Left kidney (tissue), 2 donors: ENCODE measurements around the gene ASB4. TPM values are rescaled to one million over a fixed set of nuclear protein-coding genes. Genes with fewer than 3 reads are reported as not detected.
A peak's percentile ranks its signal among the peaks of the same experiment; 100 is the strongest.

Source experiments
- DNase-seq: peaks from one replicate; pipeline ENCODE4 v3.0.0-alpha.2; 2013
- polyA plus RNA-seq: library from polyadenylated mRNA; unstranded; fragments of 120-200 nt; gene quantifications from one replicate; pipeline ENCODE4 v1.2.1, GENCODE V29; 2013; ENCODE audit not compliant: insufficient read length

Gene ASB4
- polyA plus RNA-seq, 1 donor, result 0.10 TPM

GRCh38 chr7:95526128-95526738 is 40.5 kb downstream of the ASB4 start:
- no peak for DNase-seq

- DNase-seq, result peak; percentile 77
Measured at GRCh38 chr7:95527033-95527775, 41.5 kb downstream of the ASB4 start.

- DNase-seq, result no peak
Measured at GRCh38 chr7:95527776-95528250, 42.1 kb downstream of the ASB4 start.

- no peak for DNase-seq
Measured at GRCh38 chr7:95529701-95530100, 44.0 kb downstream of the ASB4 start.

DNA sequence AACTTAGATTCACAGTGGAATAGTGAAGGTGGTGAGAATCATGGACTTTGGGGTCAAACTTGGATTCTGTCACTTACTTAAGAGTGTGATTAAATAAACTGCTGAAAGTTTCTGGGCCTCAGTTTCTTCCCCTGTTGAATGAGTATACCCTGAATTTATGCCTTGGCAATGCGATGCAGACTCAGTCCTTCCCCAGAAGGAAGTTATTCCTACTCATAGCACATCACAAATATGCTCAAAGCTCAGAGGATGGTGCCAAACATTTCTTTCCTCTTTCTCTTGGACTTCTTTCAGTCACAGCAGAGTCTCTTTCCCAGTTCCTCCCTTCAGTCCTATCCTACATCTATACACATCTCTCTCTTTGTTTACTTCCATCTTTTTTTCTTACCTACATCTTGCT is 45.1 kb downstream of the ASB4 start:
- DNase-seq, result no peak

DNA sequence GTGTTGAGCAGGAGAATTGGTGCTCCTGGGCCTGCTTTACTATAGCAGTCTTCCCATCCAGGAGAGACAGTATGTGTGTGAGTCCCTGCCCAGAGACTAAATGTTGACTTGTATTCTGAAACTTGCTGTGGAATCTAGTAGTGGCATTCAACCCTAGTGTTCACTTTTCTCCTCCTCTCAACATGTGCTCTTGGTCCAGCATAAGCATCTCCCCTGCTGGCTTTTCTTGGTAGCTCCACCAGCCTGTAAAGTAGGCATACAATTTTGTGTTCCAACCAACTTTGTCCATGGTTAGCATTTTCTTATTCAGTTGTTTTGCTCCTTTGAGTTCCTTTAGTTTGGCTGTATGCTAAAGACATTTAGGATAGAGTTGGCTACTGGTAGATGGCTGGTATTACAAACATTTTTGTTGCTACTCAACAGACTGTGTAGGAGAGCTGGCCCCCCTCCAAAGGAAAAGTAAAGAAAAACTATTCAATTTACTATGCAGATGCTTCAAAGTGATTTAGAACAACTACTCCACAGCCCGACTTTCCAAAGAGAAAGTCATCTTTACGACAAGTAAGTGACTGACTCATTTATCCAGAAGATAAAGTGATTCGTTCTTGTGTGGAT is 46.0 kb downstream of the ASB4 start:
- DNase-seq, result no peak

- no peak for DNase-seq
Measured at GRCh38 chr7:95534796-95535195, 49.1 kb downstream of the ASB4 start.

DNA sequence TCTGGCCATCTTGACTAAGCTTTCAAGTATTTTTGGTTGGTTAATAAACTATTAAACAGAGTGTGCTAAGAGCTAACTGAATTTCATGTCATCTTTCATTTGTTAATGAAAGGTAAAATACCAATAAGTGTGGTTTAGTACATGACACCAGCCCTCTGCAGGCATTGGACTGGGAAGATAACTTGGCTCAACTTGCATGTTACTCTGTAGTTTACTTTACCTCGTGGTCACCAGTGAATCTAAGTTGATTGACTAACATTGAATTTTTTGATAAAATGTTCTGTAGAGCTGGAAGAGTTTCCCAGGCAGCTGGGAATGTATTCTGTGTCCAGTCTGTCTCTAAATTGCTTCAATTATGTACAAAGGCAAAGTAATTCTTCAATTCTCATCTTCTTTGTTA is 49.9 kb downstream of the ASB4 start:
- no peak for DNase-seq

DNA sequence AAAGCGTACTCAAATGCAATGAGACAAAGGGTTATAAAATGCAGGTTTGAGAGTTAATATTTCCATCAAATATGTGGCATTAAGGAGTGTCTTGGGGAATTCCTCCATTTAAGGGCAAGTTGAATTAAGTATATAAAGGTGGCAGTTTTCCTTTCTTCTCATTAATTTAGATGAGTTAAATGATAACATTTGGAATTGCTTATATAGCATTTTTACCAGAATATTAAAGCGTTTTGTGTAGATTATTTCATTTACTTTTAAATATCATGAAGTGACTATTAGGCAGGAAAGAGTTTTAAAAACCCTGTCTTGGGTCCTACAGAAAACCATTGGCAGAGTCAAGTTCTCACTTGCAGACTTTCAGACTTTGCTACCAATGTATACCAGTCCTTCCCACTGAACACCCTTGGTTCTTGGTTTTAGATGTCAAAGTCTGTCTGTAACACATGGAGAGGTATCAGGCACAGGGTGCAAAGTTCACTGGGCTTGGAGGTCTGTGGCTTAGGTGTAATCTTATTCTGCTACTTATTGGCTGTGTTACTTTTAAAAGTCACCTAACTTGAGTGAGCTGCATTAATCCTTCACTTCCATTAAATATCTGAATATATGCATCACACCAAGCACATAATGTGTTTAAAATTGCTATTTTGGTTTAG is 51.0 kb downstream of the ASB4 start:
- DNase-seq, result no peak

DNA sequence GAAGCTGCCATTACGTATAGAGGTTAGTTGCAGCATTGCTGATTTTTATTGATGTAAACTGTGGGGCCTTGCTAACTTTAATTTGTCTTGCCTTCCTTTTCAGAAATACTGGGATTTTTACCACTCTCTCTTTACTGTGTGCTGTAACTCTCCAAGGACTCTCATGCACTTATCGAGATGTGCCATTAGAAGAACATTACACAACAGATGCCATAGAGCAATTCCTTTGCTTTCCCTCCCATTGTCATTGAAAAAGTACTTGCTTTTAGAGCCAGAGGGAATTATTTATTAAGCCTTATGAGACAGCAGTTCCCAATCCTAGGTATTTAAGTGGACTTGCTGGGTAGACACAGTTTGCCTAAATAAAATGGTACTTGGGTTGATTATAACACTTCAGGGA is 51.7 kb downstream of the ASB4 start:
- DNase-seq, result no peak

DNA sequence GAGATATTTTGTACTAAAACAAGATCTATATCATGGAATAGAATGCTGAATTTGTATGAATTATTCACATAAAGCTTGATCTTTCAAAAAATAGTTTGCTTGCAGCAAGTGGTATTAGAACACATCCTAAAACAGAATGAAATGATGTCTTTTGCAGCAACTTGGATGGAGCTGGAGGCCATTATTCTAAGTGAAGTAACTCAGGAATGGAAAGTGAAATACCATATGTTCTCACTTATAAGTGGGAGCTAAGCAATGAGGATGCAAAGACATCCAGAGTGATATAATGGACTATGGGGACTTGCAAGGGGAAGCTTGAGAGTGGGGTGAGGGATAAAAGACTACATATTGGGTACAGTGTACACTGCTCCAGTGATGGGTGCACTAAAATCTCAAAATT is 53.7 kb downstream of the ASB4 start:
- DNase-seq, result no peak

- DNase-seq, result no peak
Measured at GRCh38 chr7:95540366-95540765, 54.6 kb downstream of the ASB4 start.

DNA sequence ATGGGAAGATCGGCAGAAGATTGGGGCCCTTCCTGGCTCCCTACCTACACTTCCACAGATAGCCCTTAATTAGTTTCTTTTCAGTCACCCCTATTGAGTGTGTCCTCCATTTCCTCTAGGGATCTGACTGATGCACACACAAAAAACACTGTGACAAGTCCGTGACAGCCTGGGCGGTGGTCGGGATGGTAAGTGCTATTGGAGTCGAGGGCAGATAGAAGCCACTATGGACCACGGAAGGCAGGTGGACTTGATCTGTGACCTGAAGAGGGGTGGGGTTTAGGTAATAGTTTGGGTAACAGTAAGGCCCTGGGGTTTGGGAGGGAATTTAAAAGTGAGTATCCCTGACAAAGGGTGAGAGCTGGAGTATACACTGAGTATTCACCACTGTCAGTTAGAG is 57.6 kb downstream of the ASB4 start:
- no peak for DNase-seq

GRCh38 chr7:95544171-95544570 is 58.4 kb downstream of the ASB4 start:
- no peak for DNase-seq

- peak; percentile 65 for DNase-seq
Measured at GRCh38 chr7:95545007-95545615, 59.4 kb downstream of the ASB4 start.

DNA sequence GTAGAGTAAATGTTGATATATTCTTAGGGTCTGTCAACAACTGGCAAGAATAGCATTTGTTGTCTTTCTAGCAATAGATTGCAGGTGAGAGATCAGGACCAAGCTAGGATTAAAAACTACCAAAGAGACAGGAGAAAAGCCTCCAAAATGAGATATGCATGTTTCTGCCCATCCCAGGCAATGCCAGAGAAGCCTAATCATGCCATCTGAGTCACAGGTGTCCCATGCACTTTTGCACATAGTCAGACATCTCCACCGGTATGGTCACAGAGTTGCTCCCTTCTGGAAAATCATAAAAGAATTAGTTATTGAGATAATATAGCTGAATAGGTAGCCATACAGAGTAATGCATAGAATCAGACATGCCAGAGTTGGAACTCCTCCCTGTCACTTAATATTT is 59.9 kb downstream of the ASB4 start:
- no peak for DNase-seq

DNA sequence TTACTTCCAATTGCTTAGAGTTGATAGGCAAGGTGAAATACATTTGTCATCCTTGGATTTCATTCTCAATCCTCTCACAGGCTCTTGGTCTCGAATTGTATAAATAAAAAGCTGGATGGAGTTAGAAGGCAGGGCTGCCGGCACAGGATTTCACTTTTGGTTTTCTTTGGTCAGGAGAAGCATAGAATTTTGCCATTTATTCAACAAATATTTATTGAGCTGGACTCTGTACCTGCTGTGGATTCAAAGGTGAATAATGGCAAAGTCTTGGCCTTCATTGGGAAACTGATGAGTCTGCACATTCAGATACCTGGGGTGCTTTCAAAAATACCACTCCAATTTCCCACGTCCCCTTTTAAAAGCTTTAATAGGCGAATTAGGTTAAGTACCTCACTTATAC is 60.9 kb downstream of the ASB4 start:
- DNase-seq, result no peak

GRCh38 chr7:95547361-95548348 is 61.9 kb downstream of the ASB4 start:
- no peak for DNase-seq

- DNase-seq, result no peak
Measured at GRCh38 chr7:95549818-95550529, 64.2 kb downstream of the ASB4 start.

DNA sequence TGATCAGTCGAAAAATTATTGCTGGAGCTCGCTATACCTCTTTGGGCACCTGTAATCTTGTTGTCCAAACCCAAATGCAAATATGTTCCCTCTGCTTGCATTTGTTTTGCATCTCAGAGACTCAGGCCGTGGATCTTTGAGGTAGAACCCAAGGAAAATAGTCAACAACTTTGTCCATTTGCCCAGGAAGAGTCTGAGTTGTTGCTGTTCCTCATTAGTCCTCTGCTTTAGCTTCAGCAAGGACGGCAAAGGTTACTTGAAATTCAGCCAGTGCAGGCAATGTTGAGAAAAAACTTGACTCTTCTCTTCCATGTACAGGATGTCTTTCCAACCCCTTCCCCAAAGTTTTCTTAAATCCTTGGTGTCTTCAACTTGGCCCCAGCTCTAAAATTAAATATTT is 64.8 kb downstream of the ASB4 start:
- no peak for DNase-seq
